Brain microvascular endothelial cell (primary cell): ENCODE data around the gene CERS6.

Experiments used
- DNase-seq: peaks from one replicate; pipeline ENCODE4 v3.0.0-alpha.2; 2020
- H3K27ac ChIP-seq: fragments of 250-450 bp; sonication (Bioruptor Pico); 2 replicates; pipeline ENCODE4 v1.5.1; 2020; ENCODE audit warnings: mild to moderate bottlenecking, moderate library complexity
- H3K27me3 ChIP-seq: fragments of 250-450 bp; sonication (Bioruptor Pico); replicated peaks from 2 replicates; pipeline ENCODE4 v1.5.1; 2020; ENCODE audit warnings: mild to moderate bottlenecking
- H3K36me3 ChIP-seq: fragments of 250-450 bp; sonication (Bioruptor Pico); replicated peaks from 2 replicates; pipeline ENCODE4 v1.5.1; 2020; ENCODE audit warnings: mild to moderate bottlenecking
- H3K4me3 ChIP-seq: 2 replicates; pipeline ENCODE4 v1.5.1; 2011; ENCODE audit warnings: low read depth, mild to moderate bottlenecking, control low read depth, low read length, moderate library complexity
- in situ Hi-C: cut with HindIII; loops from 2 replicates; pipeline ENCODE4 v1.10.0; 2017; ENCODE audit warnings: low sequenced_read_pairs, low pct_ligation_motif_present
- TF ChIP-seq, protein P1 (sequence below): IDR thresholded peaks from 2 replicates; pipeline ENCODE4 v1.5.1; 2011; ENCODE audit warnings: low read depth, mild to moderate bottlenecking, moderate library complexity, low read length, control low read depth, inconsistent platforms; ENCODE audit errors: missing control alignments

CERS6 gene

DNA sequence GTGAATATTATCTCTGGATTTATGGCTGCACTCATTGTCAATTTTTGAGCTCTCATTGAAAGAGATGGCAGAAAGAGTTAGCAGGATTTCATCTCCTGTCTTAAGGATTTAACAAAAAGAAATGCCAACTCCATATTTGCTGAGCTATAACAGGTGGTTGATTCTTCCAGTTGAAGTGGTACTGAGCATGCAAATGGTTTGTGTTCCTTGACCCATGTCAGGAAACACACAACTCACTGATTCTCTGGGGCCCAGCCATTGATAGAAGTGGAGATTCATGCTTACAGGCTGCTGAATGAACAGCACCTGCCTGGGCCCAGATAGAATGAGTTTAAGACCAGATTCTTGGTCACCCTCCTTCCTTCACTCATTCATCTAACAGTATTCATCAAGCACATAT, 128.8 kb downstream of the CERS6 start:
- no peaks in the 10 kb centered on the region for H3K36me3 ChIP-seq
- TF ChIP-seq, protein P1, sequence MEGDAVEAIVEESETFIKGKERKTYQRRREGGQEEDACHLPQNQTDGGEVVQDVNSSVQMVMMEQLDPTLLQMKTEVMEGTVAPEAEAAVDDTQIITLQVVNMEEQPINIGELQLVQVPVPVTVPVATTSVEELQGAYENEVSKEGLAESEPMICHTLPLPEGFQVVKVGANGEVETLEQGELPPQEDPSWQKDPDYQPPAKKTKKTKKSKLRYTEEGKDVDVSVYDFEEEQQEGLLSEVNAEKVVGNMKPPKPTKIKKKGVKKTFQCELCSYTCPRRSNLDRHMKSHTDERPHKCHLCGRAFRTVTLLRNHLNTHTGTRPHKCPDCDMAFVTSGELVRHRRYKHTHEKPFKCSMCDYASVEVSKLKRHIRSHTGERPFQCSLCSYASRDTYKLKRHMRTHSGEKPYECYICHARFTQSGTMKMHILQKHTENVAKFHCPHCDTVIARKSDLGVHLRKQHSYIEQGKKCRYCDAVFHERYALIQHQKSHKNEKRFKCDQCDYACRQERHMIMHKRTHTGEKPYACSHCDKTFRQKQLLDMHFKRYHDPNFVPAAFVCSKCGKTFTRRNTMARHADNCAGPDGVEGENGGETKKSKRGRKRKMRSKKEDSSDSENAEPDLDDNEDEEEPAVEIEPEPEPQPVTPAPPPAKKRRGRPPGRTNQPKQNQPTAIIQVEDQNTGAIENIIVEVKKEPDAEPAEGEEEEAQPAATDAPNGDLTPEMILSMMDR, result no peak
- DNase-seq, result no peak
- no peaks in the 10 kb centered on the region for H3K27me3 ChIP-seq
- H3K4me3 ChIP-seq, result no peak overlapping the region
- in situ Hi-C loops, result no loop called here
- H3K27ac ChIP-seq, result no peak overlapping the region

- no peaks in the 10 kb centered on the region for H3K36me3 ChIP-seq
- no peak overlapping the region for H3K27ac ChIP-seq
- H3K27me3 ChIP-seq, result no peaks in the 10 kb centered on the region
- no peak overlapping the region for H3K4me3 ChIP-seq
- no peak for DNase-seq
- TF ChIP-seq, protein P1, result no peak
- in situ Hi-C loops, result no loop called here
Measured at GRCh38 chr2:168585700-168586099, 129.6 kb downstream of the CERS6 start.

DNA sequence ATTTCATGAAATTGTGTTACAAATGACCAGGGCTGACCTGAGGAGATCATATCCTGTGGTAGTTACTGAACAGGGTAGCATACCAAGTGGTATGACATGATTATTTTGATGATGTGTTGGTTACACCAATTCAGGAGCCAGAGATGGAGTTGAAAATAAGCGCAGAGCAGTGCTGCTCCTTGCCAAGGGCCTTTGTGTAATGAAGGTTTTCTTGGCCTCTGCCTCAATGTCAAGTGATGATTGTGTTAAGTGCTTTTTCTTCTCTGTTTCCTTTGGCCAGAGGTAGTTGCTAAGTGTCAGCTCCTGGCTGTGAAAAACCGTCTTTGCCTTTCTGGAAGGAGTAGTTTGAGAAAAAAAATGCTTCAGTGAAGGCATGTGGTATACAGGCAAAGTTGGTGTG, 131.2 kb downstream of the CERS6 start:
- Histone ChIP-seq H3K4me3 (no peak overlapping the region), H3K36me3 (no peaks in the 10 kb centered on the region), H3K27me3 (no peaks in the 10 kb centered on the region), H3K27ac (no peak overlapping the region)
- in situ Hi-C loops, result no loop called here
- no peak for DNase-seq
- TF ChIP-seq, protein P1, result no peak

DNA sequence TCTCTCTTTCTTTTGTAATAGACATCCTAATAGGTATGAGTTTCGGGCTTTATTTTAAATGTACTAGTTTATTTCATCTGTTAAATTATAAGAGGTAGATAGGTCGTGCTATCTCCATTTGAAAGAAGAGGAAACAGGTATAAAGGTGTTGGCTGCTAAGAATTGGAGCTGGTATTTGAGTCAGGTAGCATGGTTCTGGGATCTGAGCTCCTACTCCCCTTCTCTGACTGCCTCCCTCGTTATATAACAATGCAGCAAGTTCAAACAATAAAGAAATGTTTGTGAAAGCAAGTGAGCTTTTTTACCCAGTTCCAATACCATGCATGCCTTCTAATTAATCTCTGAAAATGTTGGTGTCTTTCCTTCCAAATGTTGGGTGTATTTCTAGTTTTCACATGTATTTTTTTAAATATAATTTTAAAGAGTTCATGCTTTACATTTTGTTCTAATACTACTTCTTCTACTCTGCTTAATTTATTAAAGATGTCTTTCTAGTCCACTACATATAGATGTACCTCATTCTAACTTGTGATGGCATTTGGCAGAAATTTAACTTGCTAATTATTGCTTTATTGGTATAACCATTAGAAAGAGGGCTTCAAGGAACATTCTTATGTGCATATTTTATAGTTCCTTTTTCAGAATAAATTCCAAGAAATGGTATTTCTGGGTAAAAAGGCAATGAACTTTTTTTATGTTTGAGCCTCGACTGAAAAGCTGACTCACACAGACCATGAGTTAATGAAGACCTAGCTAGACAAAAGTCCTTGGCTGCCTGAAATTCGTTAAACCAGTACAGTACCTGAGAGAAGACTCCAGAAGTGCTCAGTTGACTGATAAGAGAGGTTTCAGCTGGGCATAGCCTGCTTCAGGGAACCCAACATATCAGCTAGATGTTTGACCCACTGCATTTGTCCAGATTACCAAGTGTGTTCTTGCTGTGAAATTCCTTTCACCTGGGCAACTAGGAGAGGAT, 133.5 kb downstream of the CERS6 start:
- TF ChIP-seq, protein P1, result no peak
- in situ Hi-C loops, result no loop called here
- Histone ChIP-seq H3K36me3 (no peaks in the 10 kb centered on the region), H3K27me3 (no peaks in the 10 kb centered on the region), H3K4me3 (no peak overlapping the region), H3K27ac (no peak overlapping the region)
- no peak for DNase-seq

DNA sequence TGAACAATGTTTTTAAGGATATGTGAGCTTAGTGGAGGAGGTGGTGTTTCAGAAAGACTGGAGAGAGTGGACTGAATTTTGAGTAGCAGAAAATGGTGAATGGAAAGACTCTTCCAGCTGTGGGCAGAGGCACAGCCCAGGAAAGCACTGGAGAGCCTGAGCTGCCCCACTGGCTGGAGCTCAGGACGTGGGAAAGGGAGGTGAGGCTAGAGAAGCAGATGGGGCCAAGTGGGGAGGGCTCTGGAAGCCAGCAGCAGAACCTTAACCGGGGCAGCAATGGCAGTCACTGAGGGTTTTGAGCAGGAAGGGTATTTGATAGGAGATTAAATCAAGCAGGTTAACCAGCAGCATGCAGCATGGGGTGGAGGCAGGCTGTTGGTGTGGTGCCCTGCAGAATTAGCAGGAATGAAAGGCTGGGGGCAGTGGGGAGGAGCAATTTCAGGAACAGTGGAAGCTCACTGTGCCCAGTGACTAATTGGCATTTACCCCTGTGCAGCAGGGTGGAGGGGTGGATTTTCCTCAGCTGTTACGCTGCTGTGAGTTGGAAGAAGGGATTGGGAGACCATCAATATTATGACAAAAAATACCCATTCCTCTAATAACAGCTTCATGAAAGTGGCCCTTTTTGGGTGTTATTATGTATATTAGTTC, 136.2 kb downstream of the CERS6 start:
- H3K27me3 ChIP-seq, result no peaks in the 10 kb centered on the region
- no peak for DNase-seq
- in situ Hi-C loops, result no loop called here
- no peak overlapping the region for H3K27ac ChIP-seq
- TF ChIP-seq, protein P1, result no peak
- H3K4me3 ChIP-seq, result no peak overlapping the region
- H3K36me3 ChIP-seq, result no peaks in the 10 kb centered on the region
